ENCODE results near the gene AMOTL1.
A peak's percentile ranks its signal among the peaks of the same experiment; 100 is the strongest.

The AMOTL1 gene

GRCh38 chr11:94768602-94769541 lies 716 bp downstream of the AMOTL1 start:
- H3K9me3 ChIP-seq (ENCODE audit: control insufficient read depth in 5 of 5, low read length in 5 of 5) = no peaks in the 10 kb centered on the region
- H3K4me3 ChIP-seq (ENCODE audit: low read depth in 1 of 5, low read length in 5 of 5) = peak overlapping the region; percentile 84 to 94 (median 91)
- H3K36me3 ChIP-seq (ENCODE audit: control insufficient read depth in 5 of 5, insufficient read depth in 5 of 5, low read length in 5 of 5) = no peaks in the 10 kb centered on the region
- H3K4me1 ChIP-seq (ENCODE audit: control insufficient read depth in 5 of 5, insufficient read depth in 5 of 5, low read length in 5 of 5) = peaks cover 0 to 36% (median 29%) of the 10 kb centered on the region in 5 donors
- H3K27me3 ChIP-seq (ENCODE audit: control insufficient read depth in 5 of 5, insufficient read depth in 4 of 5, low read length in 5 of 5) = no peaks in the 10 kb centered on the region
- peak overlapping the region; percentile 79 to 92 (median 81) for H3K9ac ChIP-seq (ENCODE audit: low read length in 5 of 5)
- H3K27ac ChIP-seq (ENCODE audit: low read depth, low read length) = peak overlapping the region; percentile 92

- peak overlapping the region; percentile 92 for H3K27ac ChIP-seq (ENCODE audit: low read depth, low read length)
- H3K4me3 ChIP-seq (ENCODE audit: low read depth in 1 of 5, low read length in 5 of 5) = peak overlapping the region; percentile 73 to 94 (median 91)
- H3K36me3 ChIP-seq (ENCODE audit: control insufficient read depth in 5 of 5, insufficient read depth in 5 of 5, low read length in 5 of 5) = no peaks in the 10 kb centered on the region
- H3K9ac ChIP-seq (ENCODE audit: low read length in 5 of 5) = peak overlapping the region; percentile 79 to 92 (median 81)
- H3K27me3 ChIP-seq (ENCODE audit: control insufficient read depth in 5 of 5, insufficient read depth in 4 of 5, low read length in 5 of 5) = no peaks in the 10 kb centered on the region
- H3K9me3 ChIP-seq (ENCODE audit: control insufficient read depth in 5 of 5, low read length in 5 of 5) = no peaks in the 10 kb centered on the region
- peaks cover 0 to 41% (median 38%) of the 10 kb centered on the region in 5 donors for H3K4me1 ChIP-seq (ENCODE audit: control insufficient read depth in 5 of 5, insufficient read depth in 5 of 5, low read length in 5 of 5)
Observed at GRCh38 chr11:94769880-94770279, 1.7 kb downstream of the AMOTL1 start.

- no peaks in the 10 kb centered on the region for H3K9me3 ChIP-seq (ENCODE audit: control insufficient read depth in 5 of 5, low read length in 5 of 5)
- H3K4me1 ChIP-seq (ENCODE audit: control insufficient read depth in 5 of 5, insufficient read depth in 5 of 5, low read length in 5 of 5) = peaks cover 0 to 41% (median 39%) of the 10 kb centered on the region in 5 donors
- H3K4me3 ChIP-seq (ENCODE audit: low read depth in 1 of 5, low read length in 5 of 5) = peak overlapping the region; percentile 73 to 94 (median 91)
- H3K27me3 ChIP-seq (ENCODE audit: control insufficient read depth in 5 of 5, insufficient read depth in 4 of 5, low read length in 5 of 5) = no peaks in the 10 kb centered on the region
- H3K9ac ChIP-seq (ENCODE audit: low read length in 5 of 5) = peak overlapping the region in 1 of 5 donors; percentile 28
- peak overlapping the region; percentile 92 for H3K27ac ChIP-seq (ENCODE audit: low read depth, low read length)
- no peaks in the 10 kb centered on the region for H3K36me3 ChIP-seq (ENCODE audit: control insufficient read depth in 5 of 5, insufficient read depth in 5 of 5, low read length in 5 of 5)
Observed at GRCh38 chr11:94770563-94771120, 2.5 kb downstream of the AMOTL1 start.

- Histone ChIP-seq H3K4me1 (ENCODE audit: control insufficient read depth in 5 of 5, insufficient read depth in 5 of 5, low read length in 5 of 5) (peaks cover 3 to 47% (median 42%) of the 10 kb centered on the region in 5 donors), H3K9ac (ENCODE audit: low read length in 5 of 5) (no peak overlapping the region), H3K4me3 (ENCODE audit: low read depth in 1 of 5, low read length in 5 of 5) (peak overlapping the region in 1 of 5 donors; percentile 16), H3K27ac (ENCODE audit: low read depth, low read length) (no peak overlapping the region), H3K27me3 (ENCODE audit: control insufficient read depth in 5 of 5, insufficient read depth in 4 of 5, low read length in 5 of 5) (no peaks in the 10 kb centered on the region), H3K36me3 (ENCODE audit: control insufficient read depth in 5 of 5, insufficient read depth in 5 of 5, low read length in 5 of 5) (no peaks in the 10 kb centered on the region), H3K9me3 (ENCODE audit: control insufficient read depth in 5 of 5, low read length in 5 of 5) (no peaks in the 10 kb centered on the region)
Observed at GRCh38 chr11:94771390-94771789, 3.2 kb downstream of the AMOTL1 start.

- Histone ChIP-seq H3K27ac (ENCODE audit: low read depth, low read length) (no peak overlapping the region), H3K4me1 (ENCODE audit: control insufficient read depth in 5 of 5, insufficient read depth in 5 of 5, low read length in 5 of 5) (peaks cover 3 to 51% (median 46%) of the 10 kb centered on the region in 5 donors), H3K27me3 (ENCODE audit: control insufficient read depth in 5 of 5, insufficient read depth in 4 of 5, low read length in 5 of 5) (no peaks in the 10 kb centered on the region), H3K9ac (ENCODE audit: low read length in 5 of 5) (no peak overlapping the region), H3K36me3 (ENCODE audit: control insufficient read depth in 5 of 5, insufficient read depth in 5 of 5, low read length in 5 of 5) (no peaks in the 10 kb centered on the region), H3K4me3 (ENCODE audit: low read depth in 1 of 5, low read length in 5 of 5) (no peak overlapping the region), H3K9me3 (ENCODE audit: control insufficient read depth in 5 of 5, low read length in 5 of 5) (no peaks in the 10 kb centered on the region)
Observed at GRCh38 chr11:94771951-94772350, 3.8 kb downstream of the AMOTL1 start.

- no peaks in the 10 kb centered on the region for H3K27me3 ChIP-seq (ENCODE audit: control insufficient read depth in 5 of 5, insufficient read depth in 4 of 5, low read length in 5 of 5)
- no peaks in the 10 kb centered on the region for H3K36me3 ChIP-seq (ENCODE audit: control insufficient read depth in 5 of 5, insufficient read depth in 5 of 5, low read length in 5 of 5)
- no peak overlapping the region for H3K9ac ChIP-seq (ENCODE audit: low read length in 5 of 5)
- H3K4me1 ChIP-seq (ENCODE audit: control insufficient read depth in 5 of 5, insufficient read depth in 5 of 5, low read length in 5 of 5) = peaks cover 3 to 47% (median 42%) of the 10 kb centered on the region in 5 donors
- H3K9me3 ChIP-seq (ENCODE audit: control insufficient read depth in 5 of 5, low read length in 5 of 5) = no peaks in the 10 kb centered on the region
- H3K4me3 ChIP-seq (ENCODE audit: low read depth in 1 of 5, low read length in 5 of 5) = no peak overlapping the region
- no peak overlapping the region for H3K27ac ChIP-seq (ENCODE audit: low read depth, low read length)
Observed at GRCh38 chr11:94773842-94774241, 5.7 kb downstream of the AMOTL1 start.

- H3K27me3 ChIP-seq (ENCODE audit: control insufficient read depth in 5 of 5, insufficient read depth in 4 of 5, low read length in 5 of 5) = no peaks in the 10 kb centered on the region
- no peak overlapping the region for H3K9ac ChIP-seq (ENCODE audit: low read length in 5 of 5)
- H3K4me3 ChIP-seq (ENCODE audit: low read depth in 1 of 5, low read length in 5 of 5) = no peak overlapping the region
- H3K36me3 ChIP-seq (ENCODE audit: control insufficient read depth in 5 of 5, insufficient read depth in 5 of 5, low read length in 5 of 5) = no peaks in the 10 kb centered on the region
- peak overlapping the region; percentile 17 for H3K27ac ChIP-seq (ENCODE audit: low read depth, low read length)
- peaks cover 3 to 47% (median 37%) of the 10 kb centered on the region in 5 donors for H3K4me1 ChIP-seq (ENCODE audit: control insufficient read depth in 5 of 5, insufficient read depth in 5 of 5, low read length in 5 of 5)
- no peaks in the 10 kb centered on the region for H3K9me3 ChIP-seq (ENCODE audit: control insufficient read depth in 5 of 5, low read length in 5 of 5)
Observed at GRCh38 chr11:94774345-94774744, 6.2 kb downstream of the AMOTL1 start.

GRCh38 chr11:94775567-94776327 lies 7.6 kb downstream of the AMOTL1 start:
- no peak overlapping the region for H3K9ac ChIP-seq (ENCODE audit: low read length in 5 of 5)
- H3K4me1 ChIP-seq (ENCODE audit: control insufficient read depth in 5 of 5, insufficient read depth in 5 of 5, low read length in 5 of 5) = peaks cover 3 to 40% (median 30%) of the 10 kb centered on the region in 5 donors
- H3K36me3 ChIP-seq (ENCODE audit: control insufficient read depth in 5 of 5, insufficient read depth in 5 of 5, low read length in 5 of 5) = no peaks in the 10 kb centered on the region
- no peaks in the 10 kb centered on the region for H3K9me3 ChIP-seq (ENCODE audit: control insufficient read depth in 5 of 5, low read length in 5 of 5)
- H3K27me3 ChIP-seq (ENCODE audit: control insufficient read depth in 5 of 5, insufficient read depth in 4 of 5, low read length in 5 of 5) = no peaks in the 10 kb centered on the region
- no peak overlapping the region for H3K4me3 ChIP-seq (ENCODE audit: low read depth in 1 of 5, low read length in 5 of 5)
- H3K27ac ChIP-seq (ENCODE audit: low read depth, low read length) = no peak overlapping the region

- Histone ChIP-seq H3K9me3 (ENCODE audit: control insufficient read depth in 5 of 5, low read length in 5 of 5) (no peaks in the 10 kb centered on the region), H3K4me1 (ENCODE audit: control insufficient read depth in 5 of 5, insufficient read depth in 5 of 5, low read length in 5 of 5) (peaks cover 3 to 41% (median 31%) of the 10 kb centered on the region in 5 donors), H3K27me3 (ENCODE audit: control insufficient read depth in 5 of 5, insufficient read depth in 4 of 5, low read length in 5 of 5) (no peaks in the 10 kb centered on the region), H3K36me3 (ENCODE audit: control insufficient read depth in 5 of 5, insufficient read depth in 5 of 5, low read length in 5 of 5) (no peaks in the 10 kb centered on the region), H3K9ac (ENCODE audit: low read length in 5 of 5) (no peak overlapping the region), H3K27ac (ENCODE audit: low read depth, low read length) (peak overlapping the region; percentile 19), H3K4me3 (ENCODE audit: low read depth in 1 of 5, low read length in 5 of 5) (peak overlapping the region in 1 of 5 donors; percentile 10)
Observed at GRCh38 chr11:94776351-94777321, 8.5 kb downstream of the AMOTL1 start.

Measured in subcutaneous abdominal adipose tissue (tissue), 5 donors.